ENCODE measurements around the gene PITPNC1.
"Not testable (repeated sequence)": the region's sequence is repeated elsewhere in the genome, so short reads cannot be mapped to it uniquely, and the experiment has no call there.

PITPNC1 gene

GRCh38 chr17:67569015-67569451 lies 192.0 kb downstream of the PITPNC1 start:
- in situ Hi-C loops (cut with MboI; ENCODE audit: low sequenced_read_pairs) = no loop called here

DNA sequence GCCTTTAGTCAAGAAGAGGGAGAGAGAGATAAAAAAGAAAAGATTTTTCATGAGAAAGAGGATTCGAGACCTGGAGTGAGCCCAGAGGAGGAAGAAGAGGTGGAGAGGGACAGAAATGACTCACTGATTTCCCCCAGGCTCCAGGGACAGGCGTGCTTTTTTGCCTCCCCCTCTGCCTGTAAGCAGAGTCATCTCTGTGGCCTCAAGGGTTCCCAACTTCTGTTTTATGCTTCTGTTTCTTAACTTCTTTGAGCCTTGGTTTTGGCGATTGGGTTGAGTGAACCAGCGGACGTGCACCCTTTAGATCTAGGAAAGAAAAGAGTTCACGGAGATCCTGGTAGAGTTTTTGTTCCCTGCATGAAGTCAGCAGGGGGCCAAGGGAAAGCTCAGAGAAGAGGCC lies 192.8 kb downstream of the PITPNC1 start:
- in situ Hi-C loops (cut with MboI; ENCODE audit: low sequenced_read_pairs) = no loop called here

DNA sequence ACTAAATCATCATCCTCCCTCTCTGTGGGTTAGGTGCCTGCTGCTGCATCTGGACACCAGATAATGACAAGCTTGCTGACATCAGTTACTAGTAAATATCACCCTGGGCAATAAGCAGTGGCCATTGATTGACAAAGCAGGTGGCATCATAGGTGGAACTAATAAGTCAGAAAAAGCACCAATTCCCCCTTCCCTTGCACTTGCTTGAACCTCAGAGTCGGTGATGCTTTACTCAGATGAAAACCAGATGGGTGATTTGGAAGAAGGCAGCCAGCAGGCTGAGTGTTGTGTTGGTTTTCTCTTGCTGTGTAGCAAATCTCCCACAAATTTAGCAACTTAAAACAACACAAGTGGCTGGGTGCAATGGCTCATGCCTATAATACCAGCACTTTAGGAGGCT lies 193.7 kb downstream of the PITPNC1 start:
- in situ Hi-C loops (cut with MboI; ENCODE audit: low sequenced_read_pairs) = no loop called here

DNA sequence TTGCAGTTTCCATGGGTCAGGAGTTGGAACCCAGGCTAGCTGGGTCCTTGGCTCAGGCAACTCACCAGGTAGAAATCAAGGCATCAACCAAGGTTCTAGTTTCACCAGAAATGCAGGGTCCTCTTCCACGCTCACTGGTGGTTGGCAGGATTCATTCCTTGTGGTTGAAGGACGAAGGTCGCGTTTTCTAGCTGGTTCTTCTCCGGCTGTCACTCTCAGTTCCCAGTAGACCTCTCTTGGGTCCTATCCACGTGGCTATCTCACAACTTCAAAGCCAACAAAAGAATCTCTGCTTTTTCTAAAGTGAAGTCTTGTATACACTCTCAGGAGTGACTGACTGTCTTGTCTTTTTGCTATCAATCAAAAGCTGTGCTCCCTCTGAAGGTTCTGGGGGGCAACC lies 194.4 kb downstream of the PITPNC1 start:
- in situ Hi-C loops (cut with MboI; ENCODE audit: low sequenced_read_pairs) = no loop called here

GRCh38 chr17:67573987-67574657 lies 197.0 kb downstream of the PITPNC1 start:
- in situ Hi-C loops (cut with MboI; ENCODE audit: low sequenced_read_pairs) = no loop called here

DNA sequence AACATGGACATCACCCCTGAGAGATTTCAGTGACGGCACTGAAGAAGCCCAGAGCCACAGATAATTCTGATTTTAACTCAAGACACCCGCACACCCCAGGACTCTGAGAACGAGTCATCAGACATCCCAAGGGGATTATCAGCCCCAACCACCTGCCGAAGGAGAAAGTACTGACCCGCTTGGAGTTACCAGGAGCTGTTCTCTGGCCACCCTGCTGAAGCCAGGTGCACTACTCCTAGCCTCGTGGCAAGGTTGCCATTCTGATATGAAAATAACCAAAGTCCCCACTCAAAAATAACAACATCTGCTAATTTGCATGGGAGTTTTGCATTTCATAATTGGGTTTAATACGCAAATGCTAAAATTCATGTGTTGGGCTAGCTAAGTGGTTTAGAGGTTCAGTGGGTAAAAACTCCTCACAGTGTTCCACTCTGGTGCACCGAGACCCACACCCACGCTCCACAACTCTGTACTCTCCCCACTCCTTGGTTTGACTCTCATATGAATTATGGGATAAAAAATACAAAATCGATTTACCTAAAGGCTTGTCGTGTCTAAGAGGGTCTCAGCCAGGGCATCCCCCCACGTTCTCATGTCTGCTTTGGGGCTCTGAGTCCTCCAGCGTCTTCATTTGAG lies 197.7 kb downstream of the PITPNC1 start:
- in situ Hi-C loops (cut with MboI; ENCODE audit: low sequenced_read_pairs) = no loop called here

DNA sequence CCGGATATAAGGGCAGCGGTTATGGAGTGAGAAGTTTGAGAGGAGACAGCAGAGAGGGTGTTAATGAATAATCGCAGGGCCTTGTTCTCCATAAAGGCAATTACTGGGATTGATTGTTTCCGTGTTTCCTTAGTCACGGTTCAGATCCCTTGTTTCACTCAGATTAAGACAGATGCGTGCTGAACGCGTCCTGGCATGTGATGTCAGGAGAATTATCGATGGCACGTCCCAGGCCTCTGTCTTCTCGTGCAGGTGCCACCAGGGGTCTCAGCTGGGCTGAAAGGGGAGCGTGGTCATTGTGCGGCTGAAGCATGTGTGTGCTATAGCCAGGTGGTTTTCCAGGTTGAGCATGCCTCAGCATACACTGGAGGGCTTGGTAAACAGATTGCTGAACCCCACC lies 198.2 kb downstream of the PITPNC1 start:
- in situ Hi-C loops (cut with MboI; ENCODE audit: low sequenced_read_pairs) = no loop called here

- in situ Hi-C loops (cut with MboI; ENCODE audit: low sequenced_read_pairs) = no loop called here
These were observed 199.5 kb downstream of the PITPNC1 start for GRCh38 chr17:67576471-67577115.

DNA sequence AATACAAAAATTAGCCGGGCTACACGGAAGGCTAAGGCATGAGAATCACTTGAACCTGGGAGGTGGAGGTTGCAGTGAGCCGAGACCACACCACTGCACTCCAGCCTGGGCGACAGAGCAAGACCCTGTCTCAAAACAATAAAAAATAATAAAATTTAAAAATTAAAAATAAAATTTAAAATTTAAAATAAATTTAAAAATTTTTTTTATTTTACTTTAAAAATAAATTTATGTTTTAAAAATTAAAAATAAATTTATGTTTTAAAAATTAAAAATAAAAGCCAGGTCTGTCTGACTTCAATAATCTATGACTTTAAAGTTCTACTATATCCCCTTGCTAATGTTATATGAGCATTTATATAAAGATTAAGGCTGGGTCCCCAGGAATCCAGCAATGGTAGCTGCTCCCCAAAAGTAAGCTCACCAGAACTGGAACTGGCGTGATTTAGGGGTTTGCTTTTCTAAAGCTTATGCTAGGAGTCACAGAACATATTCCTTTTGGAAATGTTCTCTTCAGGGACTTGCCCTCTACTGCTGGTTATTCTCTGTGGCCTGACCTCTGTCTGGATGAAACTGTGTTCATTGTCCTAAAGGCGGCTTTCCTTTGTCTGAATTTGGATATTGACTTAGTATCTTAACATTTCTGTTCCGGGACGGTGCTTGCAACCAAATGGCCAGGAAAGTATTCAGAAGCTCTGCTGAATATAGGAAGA lies 200.5 kb downstream of the PITPNC1 start:
- in situ Hi-C loops (cut with MboI; ENCODE audit: low sequenced_read_pairs) = no loop called here

DNA sequence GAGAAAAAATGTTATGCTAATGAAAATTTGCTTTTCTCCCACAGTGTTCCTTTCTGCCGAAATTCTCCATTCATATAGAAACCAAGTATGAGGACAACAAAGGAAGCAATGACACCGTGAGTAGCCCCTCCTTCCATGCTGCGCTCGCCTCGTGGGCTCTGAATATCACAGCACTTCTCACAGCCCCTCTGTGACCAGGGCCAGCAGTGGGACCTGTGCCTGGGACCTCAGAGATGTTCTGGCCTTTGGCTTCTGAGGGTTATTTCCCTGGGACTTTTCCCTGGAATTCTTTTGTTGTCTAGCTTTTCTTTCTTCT lies 201.0 kb downstream of the PITPNC1 start:
- in situ Hi-C loops (cut with MboI; ENCODE audit: low sequenced_read_pairs) = no loop called here

- in situ Hi-C loops (cut with MboI; ENCODE audit: low sequenced_read_pairs) = not testable (repeated sequence)
These were observed 201.8 kb downstream of the PITPNC1 start for GRCh38 chr17:67578679-67579405.

GRCh38 chr17:67582673-67583081 lies 205.6 kb downstream of the PITPNC1 start:
- in situ Hi-C loops (cut with MboI; ENCODE audit: low sequenced_read_pairs) = no loop called here

DNA sequence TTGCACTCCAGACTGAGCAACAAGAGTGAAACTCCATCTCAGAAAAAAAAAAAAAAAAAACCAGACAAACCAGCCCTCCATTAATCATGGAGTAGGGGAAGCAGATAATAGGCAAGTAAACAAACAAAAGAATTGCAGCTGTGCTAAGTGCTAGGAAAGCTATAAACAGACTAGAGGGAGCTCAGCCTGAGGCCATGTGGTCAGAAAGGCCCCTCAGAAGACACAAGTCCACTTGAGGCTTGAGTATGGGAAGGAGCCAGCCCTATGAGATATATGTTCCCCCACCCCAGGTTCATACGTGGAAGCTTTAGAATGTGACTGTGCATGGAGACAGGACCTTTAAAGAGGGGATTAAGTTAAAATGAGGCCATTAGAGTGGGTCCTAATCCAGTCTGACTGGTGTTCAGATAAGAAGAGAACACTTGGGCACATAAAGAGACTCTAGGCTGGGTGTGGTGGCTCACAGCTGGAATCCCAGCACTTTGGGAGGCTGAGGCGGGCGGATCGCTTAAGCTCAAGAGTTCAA lies 208.1 kb downstream of the PITPNC1 start:
- in situ Hi-C loops (cut with MboI; ENCODE audit: low sequenced_read_pairs) = no loop called here

DNA sequence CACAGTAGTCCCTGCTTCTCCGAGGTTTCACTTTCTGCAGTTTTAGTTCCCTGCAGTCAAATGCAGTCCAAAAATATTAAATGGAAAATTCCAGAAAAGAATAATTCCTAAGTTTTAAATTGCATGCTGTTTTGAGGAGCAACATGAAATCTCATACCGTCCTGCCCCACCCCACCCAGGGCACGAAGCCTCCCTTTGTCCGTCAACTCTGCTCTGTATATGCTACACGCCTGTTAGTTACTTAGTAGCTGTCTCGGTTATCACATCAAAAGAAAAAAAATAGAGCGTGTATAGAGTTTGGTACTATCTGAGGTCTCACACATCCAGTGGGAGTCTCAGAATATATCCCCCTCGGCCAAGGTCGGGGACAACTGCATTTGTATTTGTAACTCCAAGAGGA lies 211.2 kb downstream of the PITPNC1 start:
- in situ Hi-C loops (cut with MboI; ENCODE audit: low sequenced_read_pairs) = no loop called here

GRCh38 chr17:67594115-67594880 lies 217.2 kb downstream of the PITPNC1 start:
- in situ Hi-C loops (cut with MboI; ENCODE audit: low sequenced_read_pairs) = no loop called here

- in situ Hi-C loops (cut with MboI; ENCODE audit: low sequenced_read_pairs) = no loop called here
These were observed 223.3 kb downstream of the PITPNC1 start for GRCh38 chr17:67600408-67600807.

GRCh38 chr17:67601897-67602296 lies 224.8 kb downstream of the PITPNC1 start:
- in situ Hi-C loops (cut with MboI; ENCODE audit: low sequenced_read_pairs) = no loop called here

GRCh38 chr17:67602444-67602843 lies 225.4 kb downstream of the PITPNC1 start:
- in situ Hi-C loops (cut with MboI; ENCODE audit: low sequenced_read_pairs) = no loop called here

DNA sequence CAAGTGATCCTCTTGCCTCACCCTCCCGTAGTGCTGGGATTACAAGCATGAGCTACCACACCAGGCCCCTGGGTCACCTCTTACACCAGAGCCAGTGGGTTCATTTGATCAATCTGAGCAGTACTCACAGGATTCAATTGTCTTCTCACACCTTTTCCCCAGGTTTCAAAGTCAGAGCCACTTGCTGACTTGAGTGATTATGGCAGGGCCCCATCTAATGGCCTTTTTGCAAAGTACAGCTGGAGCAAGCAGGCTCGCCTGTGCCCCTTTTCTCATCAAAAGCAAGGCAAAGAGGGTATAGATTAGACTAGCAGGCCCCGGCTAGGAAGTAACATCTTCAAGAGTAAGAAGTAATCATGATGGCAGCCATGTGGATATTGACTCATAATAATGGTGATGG lies 225.9 kb downstream of the PITPNC1 start:
- in situ Hi-C loops (cut with MboI; ENCODE audit: low sequenced_read_pairs) = no loop called here

GRCh38 chr17:67605256-67605912 lies 228.3 kb downstream of the PITPNC1 start:
- in situ Hi-C loops (cut with MboI; ENCODE audit: low sequenced_read_pairs) = no loop called here
